Measurements from ENCODE around the gene CYGB.

- TF ChIP-seq CTCF (IDR thresholded peaks at IDR 0.05; ENCODE audit: low read depth, low read length), result no peak
- no peak for TF ChIP-seq MYC (IDR thresholded peaks at IDR 0.05; ENCODE audit: low read depth, low read length)
- TF ChIP-seq POLR2A (IDR thresholded peaks at IDR 0.05; ENCODE audit: extremely low read depth, insufficient read length), result no peak
- TF ChIP-seq MAX (IDR thresholded peaks at IDR 0.05; ENCODE audit: low read depth, low read length), result no peak
These were observed 5.3 kb downstream of the CYGB start for GRCh38 chr17:76532072-76532651.
